HepG2 (cell line): ENCODE measurements around the gene FAM234A. TPM values are rescaled to one million over a fixed set of nuclear protein-coding genes. Genes with fewer than 3 reads are reported as not detected.

Source experiments
- EEA1 ChIP-seq: sonication (generic); formaldehyde crosslinking; IDR thresholded peaks from 2 replicates; pipeline ENCODE4 v1.5.1; 2020; ENCODE audit warnings: mild to moderate bottlenecking, missing genetic modification reagents, borderline replicate concordance
- KDM5B ChIP-seq: sonication (generic); formaldehyde crosslinking; IDR thresholded peaks from 2 replicates; pipeline ENCODE4 v1.4.0; 2020; ENCODE audit warnings: missing genetic modification reagents, mild to moderate bottlenecking, borderline replicate concordance
- TAF15 ChIP-seq: fragments of 200-400 bp; formaldehyde crosslinking; IDR thresholded peaks from one replicate; pipeline ENCODE4 v1.6.1; 2018; ENCODE audit warnings: mild to moderate bottlenecking, low read depth, low read length; ENCODE audit not compliant: poor library complexity, severe bottlenecking
- ZMAT3 ChIP-seq: sonication (generic); formaldehyde crosslinking; conservative IDR thresholded peaks from 2 replicates; pipeline ENCODE4 v1.7.0; 2021; ENCODE audit warnings: missing genetic modification reagents
- ZNF230 ChIP-seq: sonication (generic); formaldehyde crosslinking; IDR thresholded peaks from 2 replicates; pipeline ENCODE4 v1.4.0; 2020; ENCODE audit warnings: mild to moderate bottlenecking, missing genetic modification reagents
- ZNF274 ChIP-seq: sonication (generic); formaldehyde crosslinking; IDR thresholded peaks from 2 replicates; pipeline ENCODE4 v1.5.1; 2020; ENCODE audit warnings: mild to moderate bottlenecking, missing genetic modification reagents
- ZNF326 ChIP-seq: sonication (generic); formaldehyde crosslinking; IDR thresholded peaks from 2 replicates; pipeline ENCODE4 v1.4.0; 2020; ENCODE audit warnings: missing genetic modification reagents, borderline replicate concordance
- ZNF496 ChIP-seq: sonication (generic); formaldehyde crosslinking; IDR thresholded peaks from 2 replicates; pipeline ENCODE4 v1.8.1; 2023; ENCODE audit warnings: mild to moderate bottlenecking, moderate library complexity, missing genetic modification reagents; ENCODE audit not compliant: insufficient replicate concordance
- ZNF558 ChIP-seq: sonication (generic); formaldehyde crosslinking; IDR thresholded peaks from 2 replicates; pipeline ENCODE4 v1.9.0; 2022; ENCODE audit warnings: mild to moderate bottlenecking, missing genetic modification reagents, borderline replicate concordance
- ZNF569 ChIP-seq: sonication (generic); formaldehyde crosslinking; IDR thresholded peaks from 2 replicates; pipeline ENCODE4 v1.5.0; 2020; ENCODE audit warnings: mild to moderate bottlenecking, missing genetic modification reagents, moderate library complexity, borderline replicate concordance
- ZSCAN21 ChIP-seq: sonication (generic); formaldehyde crosslinking; IDR thresholded peaks from 2 replicates; pipeline ENCODE4 v1.8.0; 2022; ENCODE audit warnings: mild to moderate bottlenecking, missing genetic modification reagents, moderate library complexity, borderline replicate concordance
- polyA plus RNA-seq, 8 experiments: library from polyadenylated mRNA; depleted of rRNA in 3 of 8; stranded (reverse) in 7 of 8; unstranded in 1 of 8; fragments of >200 nt; fragmentation: Illumina TruSeq in 4 of 8; extraction: Trizol in 4 of 8; gene quantifications; 2 replicates each; pipeline versions ENCODE4 v1.2.1 to v1.2.3, GENCODE V29; 2011 to 2016; ENCODE audit warnings: low read depth in 4 of 8, missing spikeins in 1 of 8, mixed read lengths in 1 of 8; ENCODE audit not compliant: insufficient read depth in 1 of 8
- total RNA-seq, 5 experiments: library from RNA; depleted of rRNA; stranded (reverse); fragments of >200 nt; fragmentation: Illumina TruSeq; extraction: Trizol; gene quantifications; 2 replicates each; pipeline ENCODE4 v1.2.3, GENCODE V29; 2016; ENCODE audit warnings: low read depth in 1 of 5
- TF ChIP-seq, protein P1 (sequence below): sonication (generic); formaldehyde crosslinking; IDR thresholded peaks from 2 replicates; pipeline ENCODE4 v1.4.0; 2020; ENCODE audit warnings: missing genetic modification reagents, borderline replicate concordance
- TF ChIP-seq, protein P2 (sequence below): sonication (generic); formaldehyde crosslinking; conservative IDR thresholded peaks from 2 replicates; pipeline ENCODE4 v1.8.0; 2022; ENCODE audit warnings: missing genetic modification reagents

Gene FAM234A
- total and polyA plus RNA-seq, 2 of the 13 experiments (the other 11 are each of a cell fraction or from before 2014, with no cell fraction given): 29.2 to 34.4 TPM

DNA sequence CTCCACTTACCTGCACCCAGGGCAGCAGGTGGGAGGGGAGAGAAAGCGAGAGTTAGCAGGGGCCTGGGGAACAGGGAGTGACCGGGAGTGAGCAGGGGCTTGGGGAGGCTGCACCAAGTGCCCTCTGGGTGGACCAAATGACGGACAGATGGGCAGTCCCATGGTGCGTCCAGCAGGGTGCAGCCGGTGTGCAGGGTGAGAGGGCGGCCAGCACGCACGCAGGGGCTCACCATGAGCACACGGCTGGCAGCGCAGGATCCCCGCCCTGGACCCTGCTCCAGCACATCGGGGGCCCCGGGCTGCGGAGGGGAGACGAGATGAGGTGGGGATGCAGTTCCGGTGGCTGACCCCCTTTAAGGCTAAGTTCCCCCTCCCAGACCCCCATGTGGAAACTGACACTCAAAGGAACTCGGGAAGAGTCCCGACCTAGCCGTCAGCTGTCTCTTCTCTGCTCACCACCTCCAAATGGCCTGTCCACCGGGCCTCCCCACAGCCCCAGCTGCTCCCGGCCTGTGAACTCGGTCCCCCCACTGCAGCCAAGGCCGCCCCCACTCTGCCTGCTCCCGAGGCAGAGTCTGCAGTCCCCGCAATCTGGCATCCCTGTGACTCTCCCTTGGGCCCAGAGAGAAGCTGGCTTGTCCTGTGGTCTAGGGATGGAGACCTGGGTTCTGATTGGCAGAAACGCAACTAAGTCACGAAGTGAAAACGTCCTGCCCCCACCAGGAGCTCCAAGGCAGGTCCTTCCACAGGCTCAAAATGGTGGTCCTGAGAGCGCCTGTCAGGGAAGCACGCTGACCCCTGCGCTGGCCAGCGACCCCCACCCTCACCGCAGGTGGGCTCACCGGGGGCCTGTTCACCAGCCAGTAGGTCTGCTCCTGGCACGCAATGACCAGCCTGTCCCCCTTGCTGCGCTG is 38.3 kb downstream of the FAM234A start (continued):
- TF ChIP-seq, protein P1, sequence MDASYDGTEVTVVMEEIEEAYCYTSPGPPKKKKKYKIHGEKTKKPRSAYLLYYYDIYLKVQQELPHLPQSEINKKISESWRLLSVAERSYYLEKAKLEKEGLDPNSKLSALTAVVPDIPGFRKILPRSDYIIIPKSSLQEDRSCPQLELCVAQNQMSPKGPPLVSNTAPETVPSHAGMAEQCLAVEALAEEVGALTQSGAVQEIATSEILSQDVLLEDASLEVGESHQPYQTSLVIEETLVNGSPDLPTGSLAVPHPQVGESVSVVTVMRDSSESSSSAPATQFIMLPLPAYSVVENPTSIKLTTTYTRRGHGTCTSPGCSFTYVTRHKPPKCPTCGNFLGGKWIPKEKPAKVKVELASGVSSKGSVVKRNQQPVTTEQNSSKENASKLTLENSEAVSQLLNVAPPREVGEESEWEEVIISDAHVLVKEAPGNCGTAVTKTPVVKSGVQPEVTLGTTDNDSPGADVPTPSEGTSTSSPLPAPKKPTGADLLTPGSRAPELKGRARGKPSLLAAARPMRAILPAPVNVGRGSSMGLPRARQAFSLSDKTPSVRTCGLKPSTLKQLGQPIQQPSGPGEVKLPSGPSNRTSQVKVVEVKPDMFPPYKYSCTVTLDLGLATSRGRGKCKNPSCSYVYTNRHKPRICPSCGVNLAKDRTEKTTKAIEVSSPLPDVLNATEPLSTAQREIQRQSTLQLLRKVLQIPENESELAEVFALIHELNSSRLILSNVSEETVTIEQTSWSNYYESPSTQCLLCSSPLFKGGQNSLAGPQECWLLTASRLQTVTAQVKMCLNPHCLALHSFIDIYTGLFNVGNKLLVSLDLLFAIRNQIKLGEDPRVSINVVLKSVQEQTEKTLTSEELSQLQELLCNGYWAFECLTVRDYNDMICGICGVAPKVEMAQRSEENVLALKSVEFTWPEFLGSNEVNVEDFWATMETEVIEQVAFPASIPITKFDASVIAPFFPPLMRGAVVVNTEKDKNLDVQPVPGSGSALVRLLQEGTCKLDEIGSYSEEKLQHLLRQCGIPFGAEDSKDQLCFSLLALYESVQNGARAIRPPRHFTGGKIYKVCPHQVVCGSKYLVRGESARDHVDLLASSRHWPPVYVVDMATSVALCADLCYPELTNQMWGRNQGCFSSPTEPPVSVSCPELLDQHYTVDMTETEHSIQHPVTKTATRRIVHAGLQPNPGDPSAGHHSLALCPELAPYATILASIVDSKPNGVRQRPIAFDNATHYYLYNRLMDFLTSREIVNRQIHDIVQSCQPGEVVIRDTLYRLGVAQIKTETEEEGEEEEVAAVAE (CRISPR knock-in tag): no peak
- TF ChIP-seq ZNF569 (CRISPR knock-in tag): no peak
- TF ChIP-seq ZNF558 (CRISPR knock-in tag): no peak
- TF ChIP-seq ZMAT3 (CRISPR knock-in tag): no peak
- TF ChIP-seq EEA1: no peak
- peak; percentile 18; the same call in 1 of the 2 replicates for TF ChIP-seq KDM5B (CRISPR knock-in tag)
- TF ChIP-seq, protein P2, sequence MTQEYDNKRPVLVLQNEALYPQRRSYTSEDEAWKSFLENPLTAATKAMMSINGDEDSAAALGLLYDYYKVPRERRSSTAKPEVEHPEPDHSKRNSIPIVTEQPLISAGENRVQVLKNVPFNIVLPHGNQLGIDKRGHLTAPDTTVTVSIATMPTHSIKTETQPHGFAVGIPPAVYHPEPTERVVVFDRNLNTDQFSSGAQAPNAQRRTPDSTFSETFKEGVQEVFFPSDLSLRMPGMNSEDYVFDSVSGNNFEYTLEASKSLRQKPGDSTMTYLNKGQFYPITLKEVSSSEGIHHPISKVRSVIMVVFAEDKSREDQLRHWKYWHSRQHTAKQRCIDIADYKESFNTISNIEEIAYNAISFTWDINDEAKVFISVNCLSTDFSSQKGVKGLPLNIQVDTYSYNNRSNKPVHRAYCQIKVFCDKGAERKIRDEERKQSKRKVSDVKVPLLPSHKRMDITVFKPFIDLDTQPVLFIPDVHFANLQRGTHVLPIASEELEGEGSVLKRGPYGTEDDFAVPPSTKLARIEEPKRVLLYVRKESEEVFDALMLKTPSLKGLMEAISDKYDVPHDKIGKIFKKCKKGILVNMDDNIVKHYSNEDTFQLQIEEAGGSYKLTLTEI: no peak
- no peak; the same call in 1 of the 2 replicates for TF ChIP-seq ZNF274 (CRISPR knock-in tag)
- peak; percentile 44; the same call in 1 of the 2 replicates for TF ChIP-seq ZSCAN21 (CRISPR knock-in tag)
- no peak for TF ChIP-seq TAF15
- TF ChIP-seq ZNF230 (CRISPR knock-in tag): no peak
- no peak for TF ChIP-seq ZNF326
- TF ChIP-seq ZNF496 (CRISPR knock-in tag): no peak
